IMR-90 (cell line): ENCODE measurements around the gene BRS3. TPM values are rescaled to one million over a fixed set of nuclear protein-coding genes. Genes with fewer than 3 reads are reported as not detected.

Source experiments
- ATAC-seq: fragments of 200-7000 bp; cut with Tn5 transposase; 2 replicates; pipeline ENCODE4 v1.9.1; 2020; ENCODE audit warnings: low read depth, mild to moderate bottlenecking, moderate library complexity
- BruUV-seq: library from RNA; stranded (reverse); fragments of 400-500 nt; replicated peaks from 2 replicates; lab custom pipeline; 2021; lab: Mats Ljungman, UMichigan
- CTCF ChIA-PET: fragments of 300-600 bp; formaldehyde crosslinking; extraction: SDS; loops from one replicate; lab custom pipeline; 2021; ENCODE audit warnings: antibody characterized with exemption; lab: Yijun Ruan, JAX
- POLR2A ChIA-PET: fragments of 300-600 bp; sonication (Branson Sonifier 250); formaldehyde crosslinking; loops from one replicate; lab custom pipeline; 2022; ENCODE audit warnings: antibody characterized with exemption; ENCODE audit not compliant: unreplicated experiment; lab: Charles Lee
- DNase-seq: peaks from one replicate; pipeline ENCODE4 v3.0.0; 2013
- H2AFZ ChIP-seq: replicated peaks from 2 replicates; pipeline ENCODE3; 2013; ENCODE audit warnings: low read length, mild to moderate bottlenecking; ENCODE audit not compliant: poor library complexity
- H2AK5ac ChIP-seq: 2 replicates; pipeline ENCODE4 v1.6.1; 2013; ENCODE audit warnings: low read depth, low read length, inconsistent platforms
- H2AK9ac ChIP-seq: replicated peaks from 2 replicates; pipeline ENCODE3; 2013; ENCODE audit warnings: mild to moderate bottlenecking, low read depth, low read length, moderate library complexity; ENCODE audit not compliant: poor library complexity
- H2BK120ac ChIP-seq: 2 replicates; pipeline ENCODE4 v1.6.1; 2013; ENCODE audit warnings: low read depth, low read length, inconsistent platforms
- H2BK15ac ChIP-seq: 3 replicates; pipeline ENCODE4 v1.6.1; 2013; ENCODE audit warnings: low read depth, low read length, inconsistent platforms
- H2BK20ac ChIP-seq: 2 replicates; pipeline ENCODE4 v1.6.1; 2013; ENCODE audit warnings: low read depth, mild to moderate bottlenecking, inconsistent platforms, low read length, moderate library complexity
- H2BK5ac ChIP-seq: 2 replicates; pipeline ENCODE4 v1.6.1; 2013; ENCODE audit warnings: mild to moderate bottlenecking, low read depth, low read length, inconsistent platforms; ENCODE audit not compliant: poor library complexity, severe bottlenecking
- H3K14ac ChIP-seq: replicated peaks from 2 replicates; pipeline ENCODE4 v1.6.1; 2013; ENCODE audit warnings: low read depth, low read length, inconsistent platforms
- H3K18ac ChIP-seq: 2 replicates; pipeline ENCODE4 v1.6.1; 2013; ENCODE audit warnings: low read depth, low read length, control low read depth
- H3K23ac ChIP-seq: 2 replicates; pipeline ENCODE4 v1.6.1; 2013; ENCODE audit warnings: low read depth, low read length, inconsistent platforms
- H3K27ac ChIP-seq: 2 replicates; pipeline ENCODE4 v1.5.1; 2013; ENCODE audit warnings: mild to moderate bottlenecking, control low read depth, low read length; ENCODE audit not compliant: insufficient read depth
- H3K27me3 ChIP-seq: 2 replicates; pipeline ENCODE4 v1.6.1; 2013; ENCODE audit warnings: low read length; ENCODE audit not compliant: control insufficient read depth, insufficient read depth
- H3K36me3 ChIP-seq: 2 replicates; pipeline ENCODE4 v1.6.1; 2013; ENCODE audit warnings: low read length, mixed read lengths; ENCODE audit not compliant: control insufficient read depth, insufficient read depth
- H3K4ac ChIP-seq: 2 replicates; pipeline ENCODE4 v1.6.1; 2013; ENCODE audit warnings: low read depth, low read length, inconsistent platforms
- H3K4me1 ChIP-seq: 2 replicates; pipeline ENCODE4 v1.6.1; 2013; ENCODE audit warnings: low read length, mixed read lengths; ENCODE audit not compliant: control insufficient read depth, insufficient read depth
- H3K4me2 ChIP-seq: 2 replicates; pipeline ENCODE4 v1.6.1; 2013; ENCODE audit warnings: low read depth, mild to moderate bottlenecking, control low read depth, low read length, moderate library complexity
- H3K4me3 ChIP-seq: 2 replicates; pipeline ENCODE4 v1.5.1; 2013; ENCODE audit warnings: low read depth, mild to moderate bottlenecking, control low read depth, low read length, moderate library complexity; ENCODE audit not compliant: insufficient read depth
- H3K56ac ChIP-seq: 2 replicates; pipeline ENCODE4 v1.6.1; 2013; ENCODE audit warnings: low read length, inconsistent platforms; ENCODE audit not compliant: insufficient read depth; ENCODE audit errors: extremely low read depth
- H3K79me1 ChIP-seq, 2 experiments: 2 replicates each; pipeline ENCODE4 v1.6.1; 2013; ENCODE audit warnings: low read length in 2 of 2, inconsistent platforms in 1 of 2, low read depth in 1 of 2
- H3K9ac ChIP-seq: 2 replicates; pipeline ENCODE4 v1.6.1; 2013; ENCODE audit warnings: low read depth, low read length, control low read depth
- H3K9me1 ChIP-seq: 2 replicates; pipeline ENCODE4 v1.6.1; 2013; ENCODE audit warnings: low read length, inconsistent platforms; ENCODE audit not compliant: insufficient read depth
- H3K9me3 ChIP-seq: 2 replicates; pipeline ENCODE4 v1.6.1; 2013; ENCODE audit warnings: low read length; ENCODE audit not compliant: control insufficient read depth, insufficient read depth
- H4K20me1 ChIP-seq: 2 replicates; pipeline ENCODE4 v1.6.1; 2013; ENCODE audit warnings: low read length, inconsistent platforms; ENCODE audit not compliant: insufficient read depth
- H4K5ac ChIP-seq: 2 replicates; pipeline ENCODE4 v1.6.1; 2013; ENCODE audit warnings: mild to moderate bottlenecking, low read depth, low read length, control low read depth
- H4K8ac ChIP-seq, 2 experiments: 2 replicates each; pipeline ENCODE4 v1.6.1; 2013; ENCODE audit warnings: low read depth in 2 of 2, low read length in 2 of 2, control low read depth in 1 of 2, inconsistent platforms in 1 of 2
- H4K91ac ChIP-seq: 2 replicates; pipeline ENCODE4 v1.6.1; 2013; ENCODE audit warnings: low read depth, low read length, inconsistent platforms; ENCODE audit not compliant: insufficient read depth
- FOS ChIP-seq: fragments of 150-350 bp; IDR thresholded peaks from 2 replicates; pipeline ENCODE4 v1.6.1; 2016; ENCODE audit warnings: low read depth, low read length
- MAFK ChIP-seq: IDR thresholded peaks from 2 replicates; pipeline ENCODE4 v1.6.1; 2012; ENCODE audit warnings: low read depth, low read length, improper control_type of control experiment
- MXI1 ChIP-seq: IDR thresholded peaks from 2 replicates; pipeline ENCODE4 v1.6.1; 2012; ENCODE audit warnings: low read depth, mild to moderate bottlenecking, low read length, moderate library complexity, borderline replicate concordance
- RAD21 ChIP-seq: IDR thresholded peaks from 2 replicates; pipeline ENCODE4 v1.6.1; 2012; ENCODE audit warnings: low read length, improper control_type of control experiment
- WGBS, 2 experiments: methylation state at CpG; one replicate each; pipeline versions ENCODE4 v1.1.5 to v1.1.7; 2013; ENCODE audit warnings: missing lambda C conversion rate in 2 of 2; ENCODE audit not compliant: insufficient read length in 1 of 2; ENCODE audit errors: extremely low coverage in 2 of 2; 5-methylcytosine and 5-hydroxymethylcytosine counted together
- dilution Hi-C: fragments of 300-500 bp; cut with HindIII; formaldehyde crosslinking; loops from one replicate; pipeline ENCODE4 v1.14.3; 2018; ENCODE audit warnings: low sequenced_read_pairs; ENCODE audit not compliant: unreplicated experiment
- in situ Hi-C: fragments of 300-500 bp; cut with MboI; formaldehyde crosslinking; loops from 3 replicates; pipeline ENCODE4 v1.14.3; 2019; ENCODE audit warnings: low sequenced_read_pairs, inconsistent platforms, mixed read lengths
- intact Hi-C: fragments of 100-400 bp; cut with micrococcal nuclease; formaldehyde crosslinking; loops from 2 replicates; pipeline ENCODE4 v1.10.0; 2022
- polyA plus RNA-seq, 3 experiments: library from polyadenylated mRNA; depleted of rRNA; stranded (reverse); fragments of >200 nt; gene quantifications; 2 replicates each; pipeline ENCODE4 v1.2.3, GENCODE V29; 2012; ENCODE audit warnings: low replicate concordance in 1 of 3
- total RNA-seq: library from RNA; depleted of rRNA; stranded (reverse); fragments of >200 nt; gene quantifications from 2 replicates; pipeline ENCODE4 v1.2.3, GENCODE V29; 2012; rRNA removed

BRS3 gene
- total and polyA plus RNA-seq, 2 of the 4 experiments (the other 2 are of a cell fraction): not detected

GRCh38 chrX:136542281-136542680 is 54.5 kb downstream of the BRS3 start:
- Histone ChIP-seq H3K4me1 (no peaks in the 10 kb centered on the region), H2BK5ac (no peak overlapping the region), H3K27ac (no peak overlapping the region), H3K18ac (no peak overlapping the region), H3K4me3 (no peak overlapping the region), H2AFZ (no peak overlapping the region), H3K4ac (no peak overlapping the region), H4K20me1 (no peaks in the 10 kb centered on the region), H2AK5ac (no peak overlapping the region), H2BK20ac (no peak overlapping the region), H2AK9ac (no peak overlapping the region), H2BK15ac (no peak overlapping the region), H3K9me3 (no peaks in the 10 kb centered on the region), H4K91ac (no peak overlapping the region), H3K36me3 (no peaks in the 10 kb centered on the region), H4K8ac (no peak overlapping the region), H3K4me2 (no peak overlapping the region), H3K9me1 (no peaks in the 10 kb centered on the region), H3K14ac (no peak overlapping the region), H2BK120ac (no peak overlapping the region), H4K5ac (no peak overlapping the region), H3K9ac (no peak overlapping the region), H3K56ac (no peak overlapping the region), H3K23ac (no peak overlapping the region), H3K79me1 (no peaks in the 10 kb centered on the region), H3K27me3 (peaks cover 8% of the 10 kb centered on the region)
- no peak for ATAC-seq
- dilution Hi-C loops (no loop called here), in situ Hi-C loops (no loop called here), intact Hi-C loops (no loop called here)
- no TSS peak for BruUV-seq
- POLR2A ChIA-PET: no interaction called here
- TF ChIP-seq MAFK (no peak), FOS (no peak), RAD21 (no peak), MXI1 (no peak)
- CTCF ChIA-PET: interaction anchor here (0.7 kb wide), 1 partner anchor 233 kb away, joined by 4 read pairs; no protein-coding TSS in a partner anchor
- no CpG with 5 or more reads among the region's 7 CpGs for WGBS, 2 experiments
- DNase-seq: no peak

Other genes starting within 250 kb of the BRS3 start
- gene MAP7D3, start 236.5 kb upstream of the BRS3 start, total RNA-seq: 21.7 and 23.8 TPM in 2 replicates
- 9.7 and 10.0 TPM in 2 replicates for gene MAP7D3, start 236.5 kb upstream of the BRS3 start, polyA plus RNA-seq (2012; rRNA removed)
- not detected in 2 replicates for gene ADGRG4, start 187.0 kb upstream of the BRS3 start, total RNA-seq
- gene ADGRG4, start 187.0 kb upstream of the BRS3 start, polyA plus RNA-seq (2012; rRNA removed): under 0.01 TPM in 1 of 2 replicates, not detected in the other
- gene HTATSF1, start 9.6 kb downstream of the BRS3 start, total RNA-seq: 19.0 and 27.8 TPM in 2 replicates
- 4.9 and 6.8 TPM in 2 replicates for gene HTATSF1, start 9.6 kb downstream of the BRS3 start, polyA plus RNA-seq (2012; rRNA removed)
- gene VGLL1, start 44.3 kb downstream of the BRS3 start, total RNA-seq: not detected in 2 replicates
- gene VGLL1, start 44.3 kb downstream of the BRS3 start, polyA plus RNA-seq (2012; rRNA removed): not detected in 2 replicates
- gene CD40LG, start 160.2 kb downstream of the BRS3 start, total RNA-seq: not detected in 2 replicates
- gene CD40LG, start 160.2 kb downstream of the BRS3 start, polyA plus RNA-seq (2012; rRNA removed): not detected in 2 replicates